Stimulated activated naive B cell treated with anti-CD40 and anti-IgM and Interleukin-4, amounts not matched to agents 10 μg/mL and 1 μg/mL and 100 μg/mL, for 72 hours (primary cell): ENCODE measurements around the gene CSMD2.
"Not testable (repeated sequence)": the region's sequence is repeated elsewhere in the genome, so short reads cannot be mapped to it uniquely, and the experiment has no call there.

ENCODE experiments used
- ATAC-seq, 2 donors: fragments of 150-1000 bp; cut with Tn5 transposase; replicated peaks; 2 replicates each; pipeline ENCODE4 v1.10.0; 2021; ENCODE audit warnings: moderate library complexity in 1 of 2
- DNase-seq: peaks from one replicate; pipeline ENCODE4 v3.0.0; 2021
- H3K27ac Mint-ChIP-seq: one replicate; pipeline ENCODE4 v1.8.0; 2022; ENCODE audit warnings: mild to moderate bottlenecking, mixed read lengths
- H3K27me3 Mint-ChIP-seq, 2 donors: one replicate each; pipeline ENCODE4 v1.8.0; 2022; ENCODE audit warnings: mixed read lengths in 2 of 2
- H3K36me3 Mint-ChIP-seq, 2 donors: one replicate each; pipeline ENCODE4 v1.8.0; 2022; ENCODE audit warnings: mixed read lengths in 2 of 2, mild to moderate bottlenecking in 1 of 2
- H3K4me1 Mint-ChIP-seq, 2 donors: one replicate each; pipeline ENCODE4 v1.8.0; 2022; ENCODE audit warnings: mixed read lengths in 2 of 2, mild to moderate bottlenecking in 1 of 2
- H3K4me3 Mint-ChIP-seq, 2 donors: one replicate each; pipeline ENCODE4 v1.8.0; 2022; ENCODE audit warnings: mild to moderate bottlenecking in 2 of 2, mixed read lengths in 2 of 2, moderate library complexity in 1 of 2
- H3K9me3 Mint-ChIP-seq, 2 donors: one replicate each; pipeline ENCODE4 v1.8.0; 2022; ENCODE audit warnings: mixed read lengths in 2 of 2, mild to moderate bottlenecking in 1 of 2

The CSMD2 gene

DNA sequence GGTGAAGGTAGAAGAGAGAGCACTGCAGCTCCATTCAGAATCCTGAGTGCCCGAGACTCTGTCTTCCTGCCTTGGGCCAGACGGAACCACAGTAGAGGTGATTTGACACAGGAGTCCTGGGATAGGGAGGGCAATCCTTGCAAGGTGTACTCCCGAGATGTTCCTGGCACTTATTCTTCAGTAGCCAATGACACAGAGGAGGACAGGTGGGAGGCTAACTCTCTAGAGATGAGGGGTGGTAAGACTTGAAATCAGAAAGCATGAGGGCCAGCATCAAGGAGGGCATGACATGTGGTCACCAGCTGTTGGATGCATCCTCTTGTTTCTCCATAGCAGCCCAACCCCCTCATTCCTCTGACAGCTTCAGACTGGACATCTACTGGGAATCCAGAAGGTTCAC, 56.3 kb downstream of the CSMD2 start:
- H3K27ac Mint-ChIP-seq = no peak overlapping the region
- ATAC-seq (no peak), DNase-seq (no peak)
- H3K4me1 Mint-ChIP-seq = no peaks in the 10 kb centered on the region
- H3K4me3 Mint-ChIP-seq = no peak overlapping the region
- H3K36me3 Mint-ChIP-seq = no peaks in the 10 kb centered on the region
- H3K9me3 Mint-ChIP-seq = peaks cover 0 to 3% of the 10 kb centered on the region in 2 donors
- H3K27me3 Mint-ChIP-seq = peaks cover 7 to 14% of the 10 kb centered on the region in 2 donors

DNA sequence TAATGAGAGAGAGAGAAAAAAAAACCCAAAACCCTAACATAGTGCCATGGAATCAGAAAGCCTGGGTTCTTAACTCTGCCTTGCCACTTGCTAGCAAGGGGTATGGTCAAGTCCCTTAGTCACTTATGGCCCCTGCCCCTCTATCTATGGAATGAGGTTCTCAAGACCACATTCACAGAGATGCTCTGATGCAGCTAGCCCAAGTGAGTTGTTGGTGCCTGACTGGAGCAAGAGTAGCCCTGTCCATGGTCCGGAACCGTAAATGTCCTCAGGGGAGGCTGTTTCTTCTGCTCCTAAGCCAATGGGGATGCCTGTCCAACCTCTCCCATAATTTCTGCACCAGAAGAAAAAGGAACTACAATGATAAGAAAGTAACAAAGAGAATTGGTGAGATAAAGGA, 56.8 kb downstream of the CSMD2 start:
- Mint-ChIP-seq H3K36me3 (no peaks in the 10 kb centered on the region), H3K4me3 (no peak overlapping the region), H3K27ac (no peak overlapping the region), H3K4me1 (no peaks in the 10 kb centered on the region), H3K9me3 (no peaks in the 10 kb centered on the region), H3K27me3 (peaks cover 7 to 14% of the 10 kb centered on the region in 2 donors)
- no peak for ATAC-seq
- no peak for DNase-seq

DNA sequence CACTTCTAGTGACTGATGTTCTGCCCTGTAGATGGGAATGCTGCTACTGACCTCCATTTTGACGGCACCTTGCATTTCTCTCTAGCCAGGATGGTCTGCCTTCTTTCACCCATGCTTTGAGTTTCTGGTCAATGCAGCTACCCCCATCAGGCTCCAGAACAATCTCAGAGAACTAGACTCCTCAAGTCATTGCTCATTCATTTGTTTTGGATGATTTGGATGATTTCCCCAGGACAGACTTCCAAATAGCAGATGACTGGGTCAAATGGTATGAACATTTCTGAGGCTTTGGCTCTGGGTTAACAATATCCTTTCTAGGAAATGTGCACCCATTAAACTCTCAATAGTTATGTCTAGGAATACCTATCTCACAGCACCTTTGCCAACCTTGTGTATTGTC, 63.9 kb downstream of the CSMD2 start:
- Mint-ChIP-seq H3K4me1 (no peaks in the 10 kb centered on the region), H3K36me3 (no peaks in the 10 kb centered on the region), H3K27ac (no peak overlapping the region), H3K4me3 (no peak overlapping the region), H3K9me3 (no peaks in the 10 kb centered on the region), H3K27me3 (peaks cover 10 to 14% of the 10 kb centered on the region in 2 donors)
- ATAC-seq (no peak), DNase-seq (no peak)

DNA sequence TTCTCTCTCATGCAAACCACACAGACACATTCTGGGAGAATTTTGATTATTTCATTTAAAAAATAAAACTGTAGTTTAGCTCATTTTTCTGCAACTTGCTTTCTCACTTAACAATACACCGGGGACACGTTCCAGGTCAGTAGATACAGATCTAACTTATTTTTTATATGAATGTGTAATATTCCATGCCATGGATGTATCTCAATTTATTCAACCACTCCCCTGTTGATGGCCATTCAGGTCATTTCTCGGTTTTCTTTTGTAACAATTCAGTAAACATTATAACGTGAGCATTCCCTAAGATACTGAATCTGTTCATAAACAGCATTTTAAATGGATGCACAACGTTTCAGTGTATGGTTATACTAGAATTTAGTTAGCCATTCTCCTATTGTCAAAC, 64.7 kb downstream of the CSMD2 start:
- no peaks in the 10 kb centered on the region for H3K36me3 Mint-ChIP-seq
- ATAC-seq = no peak
- H3K4me1 Mint-ChIP-seq = no peaks in the 10 kb centered on the region
- H3K9me3 Mint-ChIP-seq = no peaks in the 10 kb centered on the region
- peaks cover 5 to 8% of the 10 kb centered on the region in 2 donors for H3K27me3 Mint-ChIP-seq
- H3K27ac Mint-ChIP-seq = no peak overlapping the region
- no peak overlapping the region for H3K4me3 Mint-ChIP-seq
- no peak for DNase-seq

DNA sequence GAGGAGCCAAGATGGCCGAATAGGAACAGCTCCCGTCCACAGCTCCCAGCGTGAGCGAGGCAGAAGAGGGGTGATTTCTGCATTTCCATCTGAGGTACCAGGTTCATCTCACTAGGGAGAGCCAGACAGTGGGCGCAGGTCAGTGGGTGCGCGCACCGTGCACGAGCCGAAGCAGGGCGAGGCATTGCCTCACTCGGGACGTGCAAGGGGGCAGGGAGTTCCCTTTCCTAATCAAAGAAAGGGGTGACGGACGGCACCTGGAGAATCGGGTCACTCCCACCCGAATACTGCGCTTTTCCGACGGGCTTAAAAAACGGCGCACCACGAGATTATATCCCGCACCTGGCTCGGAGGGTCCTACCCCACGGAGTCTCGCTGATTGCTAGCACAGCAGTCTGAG, 72.6 kb downstream of the CSMD2 start:
- not testable (repeated sequence) for H3K4me3 Mint-ChIP-seq, H3K27me3 Mint-ChIP-seq, ATAC-seq, H3K4me1 Mint-ChIP-seq, H3K27ac Mint-ChIP-seq, H3K36me3 Mint-ChIP-seq, H3K9me3 Mint-ChIP-seq, DNase-seq

DNA sequence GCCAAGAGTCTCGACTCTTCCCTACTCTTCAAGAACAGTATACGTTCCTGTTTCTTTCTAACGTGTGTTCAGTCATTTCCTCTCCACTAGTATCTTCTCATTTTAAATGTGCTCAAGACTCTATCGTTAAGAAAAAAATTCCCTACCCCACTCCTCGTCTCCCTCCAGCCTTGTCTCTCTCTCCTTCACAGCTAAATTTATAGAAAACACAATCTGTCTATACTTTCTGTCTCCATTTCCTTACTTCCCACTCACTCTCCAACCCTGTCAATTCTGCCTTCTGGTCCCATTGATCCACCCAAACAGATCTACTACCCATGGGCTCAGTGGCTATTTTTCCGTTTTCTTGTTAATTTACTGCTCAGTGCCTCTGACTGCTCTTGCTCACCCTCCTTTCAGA, 75.3 kb downstream of the CSMD2 start:
- no peaks in the 10 kb centered on the region for H3K4me1 Mint-ChIP-seq
- H3K4me3 Mint-ChIP-seq = no peak overlapping the region
- no peaks in the 10 kb centered on the region for H3K36me3 Mint-ChIP-seq
- H3K9me3 Mint-ChIP-seq = peaks cover 2 to 6% of the 10 kb centered on the region in 2 donors
- no peak for DNase-seq
- no peak for ATAC-seq
- H3K27ac Mint-ChIP-seq = no peak overlapping the region
- peaks cover 6 to 8% of the 10 kb centered on the region in 2 donors for H3K27me3 Mint-ChIP-seq

DNA sequence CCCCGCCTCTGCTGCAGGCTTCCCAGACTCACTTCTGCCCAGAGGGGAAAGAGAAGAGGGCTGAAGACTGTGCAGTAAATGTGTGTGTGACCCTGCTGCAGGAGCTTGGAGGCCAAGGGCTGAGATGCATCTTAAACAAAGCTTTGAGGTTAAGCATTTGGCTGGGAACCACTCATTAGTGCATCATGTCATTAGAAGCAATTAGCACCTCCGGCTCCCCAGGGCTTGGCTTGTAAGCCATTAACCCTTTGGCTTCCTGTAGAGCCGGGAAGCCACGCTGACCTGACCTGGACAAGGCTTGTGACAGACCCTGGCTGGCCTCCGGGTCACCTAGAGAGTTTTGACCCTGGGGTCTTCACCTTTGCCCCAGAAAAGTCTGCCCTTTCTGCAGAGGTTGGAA, 77.0 kb downstream of the CSMD2 start:
- H3K9me3 Mint-ChIP-seq = peaks cover 2 to 6% of the 10 kb centered on the region in 2 donors
- peaks cover 6 to 8% of the 10 kb centered on the region in 2 donors for H3K27me3 Mint-ChIP-seq
- DNase-seq (no peak), ATAC-seq (no peak)
- H3K4me3 Mint-ChIP-seq = no peak overlapping the region
- no peaks in the 10 kb centered on the region for H3K36me3 Mint-ChIP-seq
- no peaks in the 10 kb centered on the region for H3K4me1 Mint-ChIP-seq
- no peak overlapping the region for H3K27ac Mint-ChIP-seq

DNA sequence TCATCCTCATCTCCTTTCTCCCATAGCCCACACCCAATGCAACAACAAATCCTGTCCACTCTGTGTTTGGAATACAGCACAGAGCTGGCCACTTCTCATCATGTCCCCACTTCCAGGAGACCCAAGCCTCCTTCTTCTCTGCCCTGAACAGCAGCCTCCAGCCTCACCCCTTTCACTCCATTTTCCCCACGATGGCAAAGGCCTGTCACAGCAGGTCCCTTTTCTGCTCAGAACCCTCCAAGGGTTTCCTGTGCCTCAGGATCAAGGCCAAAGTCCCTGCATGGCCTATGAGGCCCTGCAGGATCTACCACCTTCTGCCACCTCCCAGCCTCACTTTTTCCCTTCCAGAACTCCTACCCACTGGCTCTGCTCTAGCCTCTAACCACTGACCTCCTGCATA, 78.5 kb downstream of the CSMD2 start:
- no peak overlapping the region for H3K4me3 Mint-ChIP-seq
- no peak overlapping the region for H3K27ac Mint-ChIP-seq
- H3K9me3 Mint-ChIP-seq = peaks cover 5 to 9% of the 10 kb centered on the region in 2 donors
- H3K36me3 Mint-ChIP-seq = no peaks in the 10 kb centered on the region
- no peak for ATAC-seq
- peaks cover 6 to 8% of the 10 kb centered on the region in 2 donors for H3K27me3 Mint-ChIP-seq
- no peak for DNase-seq
- no peaks in the 10 kb centered on the region for H3K4me1 Mint-ChIP-seq

DNA sequence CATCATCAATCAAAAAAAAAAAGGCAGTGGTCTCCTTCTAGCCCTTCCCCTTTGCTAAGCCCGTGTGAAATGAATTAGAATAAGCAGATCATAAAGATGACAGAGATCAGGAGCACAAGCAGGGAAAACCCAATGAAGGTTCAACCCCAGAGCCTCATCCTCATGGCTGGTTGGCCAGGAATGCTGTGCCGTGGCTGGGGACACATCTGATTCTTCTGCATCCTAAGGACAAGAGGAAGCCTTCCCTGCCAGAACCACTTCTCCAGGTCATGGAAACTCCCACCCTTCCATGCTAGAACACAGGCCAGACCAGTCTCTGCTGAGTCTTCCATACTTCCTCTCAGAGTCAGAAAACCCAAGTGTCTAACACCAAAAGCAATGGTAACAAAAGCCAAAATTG, 81.1 kb downstream of the CSMD2 start:
- DNase-seq (no peak), ATAC-seq (no peak)
- Mint-ChIP-seq H3K4me3 (no peak overlapping the region), H3K9me3 (peaks cover 11 to 15% of the 10 kb centered on the region in 2 donors), H3K27ac (no peak overlapping the region), H3K4me1 (no peaks in the 10 kb centered on the region), H3K36me3 (no peaks in the 10 kb centered on the region), H3K27me3 (peaks cover 0 to 8% of the 10 kb centered on the region in 2 donors)

DNA sequence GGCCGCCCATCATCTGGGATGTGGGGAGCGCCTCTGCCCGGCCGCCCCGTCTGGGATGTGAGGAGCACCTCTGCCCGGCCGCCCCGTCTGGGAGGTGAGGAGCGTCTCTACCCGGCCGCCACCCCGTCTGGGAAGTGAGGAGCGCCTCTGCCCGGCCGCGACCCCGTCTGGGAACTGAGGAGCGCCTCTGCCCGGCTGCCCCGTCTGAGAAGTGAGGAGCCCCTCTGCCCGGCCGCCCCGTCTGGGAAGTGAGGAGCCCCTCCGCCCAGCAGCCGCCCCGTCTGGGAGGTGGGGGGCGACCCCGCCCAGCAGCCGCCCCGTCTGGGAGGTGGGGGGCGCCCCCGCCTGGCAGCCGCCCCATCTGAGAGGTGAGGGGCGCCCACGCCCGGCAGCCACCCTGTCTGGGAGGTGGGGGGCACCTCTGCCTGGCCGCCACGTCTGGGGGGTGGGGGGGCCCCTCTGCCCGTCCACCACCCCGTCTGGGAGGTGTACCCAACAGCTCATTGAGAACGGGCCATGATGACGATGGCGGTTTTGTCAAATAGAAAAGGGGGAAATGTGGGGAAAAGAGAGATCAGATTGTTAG, 82.9 kb downstream of the CSMD2 start:
- not testable (repeated sequence) for H3K27ac Mint-ChIP-seq, H3K36me3 Mint-ChIP-seq, H3K27me3 Mint-ChIP-seq, H3K4me3 Mint-ChIP-seq, ATAC-seq, H3K4me1 Mint-ChIP-seq, DNase-seq
- H3K9me3 Mint-ChIP-seq = peaks cover 11 to 15% of the 10 kb centered on the region in 2 donors

DNA sequence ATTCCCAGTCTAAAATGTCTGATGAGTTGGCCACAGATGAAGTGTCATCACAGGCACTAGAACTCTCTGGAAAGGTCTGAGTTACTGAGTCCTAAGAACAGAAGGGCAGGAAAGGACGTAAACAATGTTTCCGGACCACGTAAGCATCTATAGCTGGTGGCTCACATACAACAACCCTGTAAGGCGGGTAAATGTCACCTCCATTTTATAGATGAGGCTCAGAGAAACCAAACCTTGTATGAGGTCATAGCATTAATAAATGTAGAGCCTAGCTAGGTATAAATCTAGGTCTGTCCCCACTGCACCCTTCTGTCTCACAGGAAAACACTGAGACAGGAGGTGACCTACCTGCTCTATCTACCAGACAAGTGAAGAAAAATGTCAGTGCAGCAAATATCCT, 86.6 kb downstream of the CSMD2 start:
- H3K4me3 Mint-ChIP-seq = no peak overlapping the region
- no peaks in the 10 kb centered on the region for H3K36me3 Mint-ChIP-seq
- no peak overlapping the region for H3K27ac Mint-ChIP-seq
- ATAC-seq (no peak), DNase-seq (no peak)
- H3K4me1 Mint-ChIP-seq = no peaks in the 10 kb centered on the region
- peaks cover 12 to 18% of the 10 kb centered on the region in 2 donors for H3K9me3 Mint-ChIP-seq
- peaks cover 0 to 4% of the 10 kb centered on the region in 2 donors for H3K27me3 Mint-ChIP-seq

DNA sequence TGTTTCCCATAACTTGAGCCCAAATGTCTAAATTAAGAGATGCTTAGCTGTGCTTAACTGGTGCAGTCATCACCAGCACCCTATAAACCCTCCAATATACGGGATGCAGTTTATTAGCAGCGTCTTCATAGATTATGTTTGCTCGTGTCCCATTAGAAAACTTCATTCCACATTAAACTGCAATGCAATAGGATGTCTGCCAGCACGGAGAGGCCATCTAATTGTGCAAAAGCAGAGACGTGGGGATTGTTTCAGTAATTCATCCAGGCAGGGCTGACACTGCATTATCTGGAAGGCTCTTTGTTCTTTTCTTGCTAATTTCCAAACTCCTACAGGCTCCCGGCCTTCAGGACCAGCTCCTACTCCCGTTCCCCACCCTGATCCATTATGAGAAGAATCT, 89.5 kb downstream of the CSMD2 start:
- DNase-seq (no peak), ATAC-seq (no peak)
- Mint-ChIP-seq H3K4me3 (no peak overlapping the region), H3K36me3 (no peaks in the 10 kb centered on the region), H3K27ac (no peak overlapping the region), H3K27me3 (peaks cover 5 to 14% of the 10 kb centered on the region in 2 donors), H3K9me3 (peaks cover 4 to 8% of the 10 kb centered on the region in 2 donors), H3K4me1 (no peaks in the 10 kb centered on the region)

DNA sequence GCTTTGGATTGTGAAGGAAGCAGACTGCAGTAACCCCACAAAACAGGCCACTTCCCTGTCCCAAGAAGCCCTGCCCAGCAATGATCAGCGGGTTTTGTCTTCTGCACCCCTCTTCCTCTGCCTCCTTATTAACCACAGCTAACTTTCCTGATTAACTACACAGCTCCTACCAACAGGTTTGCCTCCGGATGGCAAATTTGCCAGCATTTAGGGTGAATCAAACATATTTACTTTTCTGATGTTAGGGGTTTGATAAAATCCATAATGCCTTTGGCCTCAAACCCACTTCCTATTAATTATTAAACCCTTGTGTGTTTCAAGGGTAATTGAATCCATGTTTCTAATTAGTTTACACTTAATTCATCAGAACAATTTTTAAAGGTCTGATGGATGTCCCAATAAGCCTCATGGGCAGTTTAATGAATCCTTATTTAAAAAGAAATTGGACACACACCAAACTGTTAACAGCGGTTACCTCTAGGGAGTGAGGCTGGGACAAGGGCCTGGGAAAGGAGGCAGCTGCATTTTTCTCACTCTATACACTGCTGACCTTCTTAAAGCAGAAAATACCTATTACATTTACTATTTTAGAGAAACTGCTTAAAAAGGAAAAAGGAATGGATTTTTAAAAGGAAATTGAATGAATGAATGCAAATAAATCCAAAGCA, 91.9 kb downstream of the CSMD2 start:
- Mint-ChIP-seq H3K9me3 (peaks cover 3 to 4% of the 10 kb centered on the region in 2 donors), H3K27me3 (peaks cover 11 to 17% of the 10 kb centered on the region in 2 donors), H3K4me1 (no peaks in the 10 kb centered on the region), H3K4me3 (no peak overlapping the region), H3K36me3 (no peaks in the 10 kb centered on the region), H3K27ac (no peak overlapping the region)
- ATAC-seq = no peak
- no peak for DNase-seq

DNA sequence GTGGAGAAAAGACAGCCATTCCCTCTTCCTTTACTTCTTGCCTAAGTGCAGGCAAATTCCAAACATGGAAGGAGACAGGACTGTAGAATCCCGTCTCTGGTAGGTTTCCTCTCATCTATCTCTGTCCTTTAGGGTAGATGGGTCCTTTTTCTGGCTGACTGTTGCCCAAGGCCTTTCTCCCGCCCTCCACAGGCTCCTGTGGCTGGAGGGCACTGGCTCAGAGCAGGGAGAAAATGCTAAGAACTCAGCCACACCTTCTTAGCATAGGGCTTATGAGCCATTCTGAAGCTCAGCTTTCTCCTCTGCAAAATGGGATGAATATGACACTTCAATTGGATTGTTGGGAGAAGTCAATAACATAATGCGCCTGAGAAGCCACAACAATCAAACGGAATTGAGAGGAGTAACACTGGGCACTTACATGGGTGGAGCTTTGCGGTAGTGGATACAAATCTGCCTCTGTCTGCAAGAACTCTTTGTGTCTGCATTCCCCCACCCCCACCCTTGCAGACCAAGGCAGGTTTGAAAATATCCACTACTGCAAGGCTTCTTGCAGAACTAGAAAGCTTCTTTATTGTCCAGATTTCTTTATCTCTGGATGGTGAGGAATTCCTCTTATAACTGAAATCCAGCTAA, 94.7 kb downstream of the CSMD2 start:
- no peaks in the 10 kb centered on the region for H3K4me1 Mint-ChIP-seq
- no peak for ATAC-seq
- peaks cover 16 to 17% of the 10 kb centered on the region in 2 donors for H3K27me3 Mint-ChIP-seq
- H3K36me3 Mint-ChIP-seq = no peaks in the 10 kb centered on the region
- H3K27ac Mint-ChIP-seq = no peak overlapping the region
- no peak overlapping the region for H3K4me3 Mint-ChIP-seq
- DNase-seq = no peak
- peaks cover 0 to 2% of the 10 kb centered on the region in 2 donors for H3K9me3 Mint-ChIP-seq

DNA sequence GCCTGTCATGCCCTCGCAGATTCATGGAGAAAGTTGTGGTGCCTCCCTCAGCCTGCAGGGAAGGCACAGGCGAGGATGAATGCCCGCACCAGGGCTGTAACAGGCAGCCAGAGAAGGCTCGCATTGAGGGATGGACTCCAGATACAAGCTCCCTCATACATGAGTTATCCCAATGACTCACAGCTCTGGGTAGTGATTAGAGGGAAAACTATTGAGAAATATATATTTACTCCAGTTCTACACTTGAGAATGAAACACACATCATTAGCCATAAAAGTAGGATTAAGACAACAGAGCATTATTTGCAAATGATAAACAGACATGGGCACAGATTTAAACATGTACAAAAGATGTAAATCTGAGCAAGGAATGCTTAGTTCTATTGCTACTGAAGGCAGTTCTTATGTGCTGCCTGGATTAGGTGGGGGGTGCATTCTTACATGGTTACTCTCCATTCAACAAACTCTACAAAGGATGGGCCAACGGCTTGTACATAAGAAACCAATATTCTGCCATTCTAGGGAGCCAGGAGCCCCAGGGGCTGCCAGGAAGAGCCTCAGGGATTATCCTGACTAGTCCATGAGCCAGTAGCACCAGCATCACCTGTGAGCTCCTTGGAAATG, 97.9 kb downstream of the CSMD2 start:
- Mint-ChIP-seq H3K4me3 (no peak overlapping the region), H3K4me1 (no peaks in the 10 kb centered on the region), H3K36me3 (no peaks in the 10 kb centered on the region), H3K27me3 (peaks cover 12 to 17% of the 10 kb centered on the region in 2 donors), H3K9me3 (peaks cover 3 to 5% of the 10 kb centered on the region in 2 donors), H3K27ac (no peak overlapping the region)
- DNase-seq (no peak), ATAC-seq (no peak)
